ENCODE measurements around the gene DNPEP.

DNA sequence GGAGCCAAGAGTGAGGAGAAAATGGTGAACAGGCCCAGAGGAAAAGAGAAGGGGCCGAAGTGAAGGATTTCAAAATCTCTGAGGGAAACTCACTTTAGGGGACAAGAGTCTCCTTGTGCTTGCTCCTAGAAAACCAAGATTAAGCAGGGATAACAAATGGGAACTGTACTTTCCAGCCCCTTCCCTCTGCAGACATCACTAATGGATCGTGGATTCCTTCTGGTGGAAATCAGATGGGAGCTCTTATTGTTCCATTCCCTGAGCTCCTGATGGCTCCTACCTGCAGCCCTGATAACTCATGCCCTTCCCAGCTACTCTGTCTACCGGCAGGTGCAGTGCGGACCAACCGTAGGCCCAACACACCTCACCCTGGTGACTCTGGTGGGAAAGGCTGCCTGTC is 34.6 kb downstream of the DNPEP start:
- TF ChIP-seq, protein P1, sequence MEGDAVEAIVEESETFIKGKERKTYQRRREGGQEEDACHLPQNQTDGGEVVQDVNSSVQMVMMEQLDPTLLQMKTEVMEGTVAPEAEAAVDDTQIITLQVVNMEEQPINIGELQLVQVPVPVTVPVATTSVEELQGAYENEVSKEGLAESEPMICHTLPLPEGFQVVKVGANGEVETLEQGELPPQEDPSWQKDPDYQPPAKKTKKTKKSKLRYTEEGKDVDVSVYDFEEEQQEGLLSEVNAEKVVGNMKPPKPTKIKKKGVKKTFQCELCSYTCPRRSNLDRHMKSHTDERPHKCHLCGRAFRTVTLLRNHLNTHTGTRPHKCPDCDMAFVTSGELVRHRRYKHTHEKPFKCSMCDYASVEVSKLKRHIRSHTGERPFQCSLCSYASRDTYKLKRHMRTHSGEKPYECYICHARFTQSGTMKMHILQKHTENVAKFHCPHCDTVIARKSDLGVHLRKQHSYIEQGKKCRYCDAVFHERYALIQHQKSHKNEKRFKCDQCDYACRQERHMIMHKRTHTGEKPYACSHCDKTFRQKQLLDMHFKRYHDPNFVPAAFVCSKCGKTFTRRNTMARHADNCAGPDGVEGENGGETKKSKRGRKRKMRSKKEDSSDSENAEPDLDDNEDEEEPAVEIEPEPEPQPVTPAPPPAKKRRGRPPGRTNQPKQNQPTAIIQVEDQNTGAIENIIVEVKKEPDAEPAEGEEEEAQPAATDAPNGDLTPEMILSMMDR (IDR thresholded peaks at IDR 0.05) = no peak
- TF ChIP-seq POLR2A (IDR thresholded peaks at IDR 0.05) = no peak
